SK-N-SH treated with all-trans-retinoic acid at 6 μM for 48 hours (cell line): ENCODE results near the gene THOP1.

Source experiments
- ATAC-seq: fragments of 200-7000 bp; cut with Tn5 transposase; 3 replicates; pipeline ENCODE4 v1.9.1; 2020; ENCODE audit warnings: mild to moderate bottlenecking, moderate library complexity
- ARNTL ChIP-seq: fragments of 450-650 bp; formaldehyde crosslinking; IDR thresholded peaks from 2 replicates; pipeline ENCODE4 v1.5.0; 2020; ENCODE audit warnings: low read depth, mild to moderate bottlenecking, moderate library complexity, borderline replicate concordance
- BACH2 ChIP-seq: fragments of 250-450 bp; sonication (Bioruptor Pico); IDR thresholded peaks from 2 replicates; pipeline ENCODE4 v1.9.0; 2021; ENCODE audit warnings: mild to moderate bottlenecking, borderline replicate concordance
- CSDC2 ChIP-seq: fragments of 250-450 bp; sonication (Bioruptor Pico); IDR thresholded peaks from 2 replicates; pipeline ENCODE4 v1.5.0; 2020; ENCODE audit warnings: mild to moderate bottlenecking, moderate library complexity
- ESRRG ChIP-seq: fragments of 250-450 bp; sonication (Bioruptor Pico); IDR thresholded peaks from 2 replicates; pipeline ENCODE4 v1.6.1; 2021; ENCODE audit warnings: mild to moderate bottlenecking
- GLIS3 ChIP-seq: fragments of 250-450 bp; sonication (Bioruptor Pico); IDR thresholded peaks from 2 replicates; pipeline ENCODE4 v1.5.0; 2020; ENCODE audit warnings: mild to moderate bottlenecking, moderate library complexity
- ISL1 ChIP-seq: fragments of 250-450 bp; sonication (Bioruptor Pico); IDR thresholded peaks from 2 replicates; pipeline ENCODE4 v2.1.2; 2022; ENCODE audit warnings: mild to moderate bottlenecking, moderate library complexity
- OSR1 ChIP-seq: fragments of 250-450 bp; sonication (Bioruptor Pico); IDR thresholded peaks from 2 replicates; pipeline ENCODE4 v1.8.0; 2022; ENCODE audit warnings: moderate library complexity, mild to moderate bottlenecking, inconsistent platforms
- PPARA ChIP-seq: fragments of 250-450 bp; sonication (Bioruptor Pico); IDR thresholded peaks from 2 replicates; pipeline ENCODE4 v1.5.0; 2020; ENCODE audit warnings: mild to moderate bottlenecking, borderline replicate concordance
- RARB ChIP-seq: fragments of 250-450 bp; sonication (Bioruptor Pico); IDR thresholded peaks from 2 replicates; pipeline ENCODE4 v1.8.0; 2021; ENCODE audit warnings: mild to moderate bottlenecking, moderate library complexity
- SNAI2 ChIP-seq: fragments of 250-450 bp; sonication (Bioruptor Pico); IDR thresholded peaks from 2 replicates; pipeline ENCODE4 v1.5.0; 2020; ENCODE audit warnings: mild to moderate bottlenecking, moderate library complexity
- TCF4 ChIP-seq: fragments of 250-450 bp; sonication (Bioruptor Pico); IDR thresholded peaks from 2 replicates; pipeline ENCODE4 v1.8.0; 2021; ENCODE audit warnings: mild to moderate bottlenecking, moderate library complexity, borderline replicate concordance
- TOX ChIP-seq: fragments of 250-450 bp; sonication (Bioruptor Pico); IDR thresholded peaks from 2 replicates; pipeline ENCODE4 v1.8.0; 2021; ENCODE audit warnings: mild to moderate bottlenecking, moderate library complexity, borderline replicate concordance
- ZC3H10 ChIP-seq: fragments of 250-450 bp; sonication (Bioruptor Pico); IDR thresholded peaks from 2 replicates; pipeline ENCODE4 v1.5.1; 2021; ENCODE audit warnings: mild to moderate bottlenecking, moderate library complexity
- ZFP3 ChIP-seq: fragments of 250-450 bp; sonication (Bioruptor Pico); IDR thresholded peaks from 2 replicates; pipeline ENCODE4 v1.5.0; 2020; ENCODE audit warnings: mild to moderate bottlenecking, moderate library complexity
- ZFP30 ChIP-seq: fragments of 450-650 bp; formaldehyde crosslinking; IDR thresholded peaks from 2 replicates; pipeline ENCODE4 v1.5.0; 2022; ENCODE audit warnings: mild to moderate bottlenecking, moderate library complexity
- ZNF565 ChIP-seq: fragments of 450-650 bp; formaldehyde crosslinking; conservative IDR thresholded peaks from 2 replicates; pipeline ENCODE4 v1.5.0; 2020; ENCODE audit warnings: low read depth, mild to moderate bottlenecking, moderate library complexity
- ZNF70 ChIP-seq: fragments of 450-650 bp; formaldehyde crosslinking; IDR thresholded peaks from 2 replicates; pipeline ENCODE4 v1.5.0; 2020; ENCODE audit warnings: mild to moderate bottlenecking, moderate library complexity
- ZNF8 ChIP-seq: fragments of 450-650 bp; formaldehyde crosslinking; IDR thresholded peaks from 2 replicates; pipeline ENCODE4 v1.5.0; 2020; ENCODE audit warnings: mild to moderate bottlenecking, moderate library complexity
- TF ChIP-seq, protein P1 (sequence below): fragments of 250-450 bp; sonication (Bioruptor Pico); IDR thresholded peaks from 2 replicates; pipeline ENCODE4 v1.5.1; 2021; ENCODE audit warnings: mild to moderate bottlenecking, moderate library complexity
- TF ChIP-seq, protein P2 (sequence below): fragments of 250-450 bp; sonication (Bioruptor Pico); IDR thresholded peaks from 2 replicates; pipeline ENCODE4 v1.5.0; 2020; ENCODE audit warnings: mild to moderate bottlenecking, moderate library complexity
- TF ChIP-seq, protein P3 (sequence below): fragments of 250-450 bp; sonication (Bioruptor Pico); IDR thresholded peaks from 2 replicates; pipeline ENCODE4 v1.5.1; 2020; ENCODE audit warnings: low read depth, mild to moderate bottlenecking, moderate library complexity
- TF ChIP-seq, protein P4 (sequence below): fragments of 250-450 bp; sonication (Bioruptor Pico); IDR thresholded peaks from 2 replicates; pipeline ENCODE4 v1.8.0; 2020; ENCODE audit warnings: mild to moderate bottlenecking, moderate library complexity, borderline replicate concordance
- TF ChIP-seq, protein P5 (sequence below): fragments of 250-450 bp; sonication (Bioruptor Pico); IDR thresholded peaks from 2 replicates; pipeline ENCODE4 v1.8.0; 2021; ENCODE audit warnings: low read depth, mild to moderate bottlenecking, moderate library complexity, borderline replicate concordance

Gene THOP1

DNA sequence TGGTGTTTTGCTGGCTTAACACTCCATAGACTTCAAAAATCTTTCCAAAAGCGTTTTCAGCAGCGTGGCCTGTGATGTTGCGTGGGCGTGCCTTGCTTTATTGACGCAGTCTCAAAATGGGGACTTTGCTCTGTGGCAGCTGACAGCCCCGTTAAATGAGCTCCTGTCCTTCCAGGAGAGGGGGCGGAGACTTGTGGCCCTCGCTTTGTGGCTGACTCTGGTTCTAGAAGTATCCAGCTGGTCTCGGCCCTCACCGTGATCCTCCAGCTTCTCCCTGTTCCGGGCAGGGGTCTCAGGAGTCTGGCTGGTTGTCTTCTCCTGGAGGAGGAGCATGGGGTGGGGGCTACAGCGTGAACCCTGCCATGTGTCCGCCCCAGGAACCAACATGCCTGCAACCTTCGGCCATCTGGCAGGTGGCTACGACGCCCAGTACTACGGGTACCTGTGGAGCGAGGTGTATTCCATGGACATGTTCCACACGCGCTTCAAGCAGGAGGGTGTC lies 26.0 kb downstream of the THOP1 start:
- TF ChIP-seq, protein P1, sequence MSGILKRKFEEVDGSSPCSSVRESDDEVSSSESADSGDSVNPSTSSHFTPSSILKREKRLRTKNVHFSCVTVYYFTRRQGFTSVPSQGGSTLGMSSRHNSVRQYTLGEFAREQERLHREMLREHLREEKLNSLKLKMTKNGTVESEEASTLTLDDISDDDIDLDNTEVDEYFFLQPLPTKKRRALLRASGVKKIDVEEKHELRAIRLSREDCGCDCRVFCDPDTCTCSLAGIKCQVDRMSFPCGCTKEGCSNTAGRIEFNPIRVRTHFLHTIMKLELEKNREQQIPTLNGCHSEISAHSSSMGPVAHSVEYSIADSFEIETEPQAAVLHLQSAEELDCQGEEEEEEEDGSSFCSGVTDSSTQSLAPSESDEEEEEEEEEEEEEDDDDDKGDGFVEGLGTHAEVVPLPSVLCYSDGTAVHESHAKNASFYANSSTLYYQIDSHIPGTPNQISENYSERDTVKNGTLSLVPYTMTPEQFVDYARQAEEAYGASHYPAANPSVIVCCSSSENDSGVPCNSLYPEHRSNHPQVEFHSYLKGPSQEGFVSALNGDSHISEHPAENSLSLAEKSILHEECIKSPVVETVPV (CRISPR knock-in tag): no peak
- TF ChIP-seq OSR1 (no peak), RARB (no peak), ZNF565 (CRISPR knock-in tag) (no peak), GLIS3 (CRISPR knock-in tag) (no peak), CSDC2 (CRISPR knock-in tag) (no peak), BACH2 (CRISPR knock-in tag) (no peak), ZFP30 (no peak), ZNF8 (no peak), ARNTL (CRISPR knock-in tag) (no peak), ZNF70 (CRISPR knock-in tag) (no peak)
- TF ChIP-seq, protein P2, sequence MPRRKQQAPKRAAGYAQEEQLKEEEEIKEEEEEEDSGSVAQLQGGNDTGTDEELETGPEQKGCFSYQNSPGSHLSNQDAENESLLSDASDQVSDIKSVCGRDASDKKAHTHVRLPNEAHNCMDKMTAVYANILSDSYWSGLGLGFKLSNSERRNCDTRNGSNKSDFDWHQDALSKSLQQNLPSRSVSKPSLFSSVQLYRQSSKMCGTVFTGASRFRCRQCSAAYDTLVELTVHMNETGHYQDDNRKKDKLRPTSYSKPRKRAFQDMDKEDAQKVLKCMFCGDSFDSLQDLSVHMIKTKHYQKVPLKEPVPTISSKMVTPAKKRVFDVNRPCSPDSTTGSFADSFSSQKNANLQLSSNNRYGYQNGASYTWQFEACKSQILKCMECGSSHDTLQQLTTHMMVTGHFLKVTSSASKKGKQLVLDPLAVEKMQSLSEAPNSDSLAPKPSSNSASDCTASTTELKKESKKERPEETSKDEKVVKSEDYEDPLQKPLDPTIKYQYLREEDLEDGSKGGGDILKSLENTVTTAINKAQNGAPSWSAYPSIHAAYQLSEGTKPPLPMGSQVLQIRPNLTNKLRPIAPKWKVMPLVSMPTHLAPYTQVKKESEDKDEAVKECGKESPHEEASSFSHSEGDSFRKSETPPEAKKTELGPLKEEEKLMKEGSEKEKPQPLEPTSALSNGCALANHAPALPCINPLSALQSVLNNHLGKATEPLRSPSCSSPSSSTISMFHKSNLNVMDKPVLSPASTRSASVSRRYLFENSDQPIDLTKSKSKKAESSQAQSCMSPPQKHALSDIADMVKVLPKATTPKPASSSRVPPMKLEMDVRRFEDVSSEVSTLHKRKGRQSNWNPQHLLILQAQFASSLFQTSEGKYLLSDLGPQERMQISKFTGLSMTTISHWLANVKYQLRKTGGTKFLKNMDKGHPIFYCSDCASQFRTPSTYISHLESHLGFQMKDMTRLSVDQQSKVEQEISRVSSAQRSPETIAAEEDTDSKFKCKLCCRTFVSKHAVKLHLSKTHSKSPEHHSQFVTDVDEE: no peak
- TF ChIP-seq, protein P3, sequence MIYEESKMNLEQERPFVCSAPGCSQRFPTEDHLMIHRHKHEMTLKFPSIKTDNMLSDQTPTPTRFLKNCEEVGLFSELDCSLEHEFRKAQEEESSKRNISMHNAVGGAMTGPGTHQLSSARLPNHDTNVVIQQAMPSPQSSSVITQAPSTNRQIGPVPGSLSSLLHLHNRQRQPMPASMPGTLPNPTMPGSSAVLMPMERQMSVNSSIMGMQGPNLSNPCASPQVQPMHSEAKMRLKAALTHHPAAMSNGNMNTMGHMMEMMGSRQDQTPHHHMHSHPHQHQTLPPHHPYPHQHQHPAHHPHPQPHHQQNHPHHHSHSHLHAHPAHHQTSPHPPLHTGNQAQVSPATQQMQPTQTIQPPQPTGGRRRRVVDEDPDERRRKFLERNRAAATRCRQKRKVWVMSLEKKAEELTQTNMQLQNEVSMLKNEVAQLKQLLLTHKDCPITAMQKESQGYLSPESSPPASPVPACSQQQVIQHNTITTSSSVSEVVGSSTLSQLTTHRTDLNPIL (CRISPR knock-in tag): no peak
- TF ChIP-seq, protein P4, sequence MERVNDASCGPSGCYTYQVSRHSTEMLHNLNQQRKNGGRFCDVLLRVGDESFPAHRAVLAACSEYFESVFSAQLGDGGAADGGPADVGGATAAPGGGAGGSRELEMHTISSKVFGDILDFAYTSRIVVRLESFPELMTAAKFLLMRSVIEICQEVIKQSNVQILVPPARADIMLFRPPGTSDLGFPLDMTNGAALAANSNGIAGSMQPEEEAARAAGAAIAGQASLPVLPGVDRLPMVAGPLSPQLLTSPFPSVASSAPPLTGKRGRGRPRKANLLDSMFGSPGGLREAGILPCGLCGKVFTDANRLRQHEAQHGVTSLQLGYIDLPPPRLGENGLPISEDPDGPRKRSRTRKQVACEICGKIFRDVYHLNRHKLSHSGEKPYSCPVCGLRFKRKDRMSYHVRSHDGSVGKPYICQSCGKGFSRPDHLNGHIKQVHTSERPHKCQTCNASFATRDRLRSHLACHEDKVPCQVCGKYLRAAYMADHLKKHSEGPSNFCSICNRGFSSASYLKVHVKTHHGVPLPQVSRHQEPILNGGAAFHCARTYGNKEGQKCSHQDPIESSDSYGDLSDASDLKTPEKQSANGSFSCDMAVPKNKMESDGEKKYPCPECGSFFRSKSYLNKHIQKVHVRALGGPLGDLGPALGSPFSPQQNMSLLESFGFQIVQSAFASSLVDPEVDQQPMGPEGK (CRISPR knock-in tag): no peak
- ATAC-seq: no peak

DNA sequence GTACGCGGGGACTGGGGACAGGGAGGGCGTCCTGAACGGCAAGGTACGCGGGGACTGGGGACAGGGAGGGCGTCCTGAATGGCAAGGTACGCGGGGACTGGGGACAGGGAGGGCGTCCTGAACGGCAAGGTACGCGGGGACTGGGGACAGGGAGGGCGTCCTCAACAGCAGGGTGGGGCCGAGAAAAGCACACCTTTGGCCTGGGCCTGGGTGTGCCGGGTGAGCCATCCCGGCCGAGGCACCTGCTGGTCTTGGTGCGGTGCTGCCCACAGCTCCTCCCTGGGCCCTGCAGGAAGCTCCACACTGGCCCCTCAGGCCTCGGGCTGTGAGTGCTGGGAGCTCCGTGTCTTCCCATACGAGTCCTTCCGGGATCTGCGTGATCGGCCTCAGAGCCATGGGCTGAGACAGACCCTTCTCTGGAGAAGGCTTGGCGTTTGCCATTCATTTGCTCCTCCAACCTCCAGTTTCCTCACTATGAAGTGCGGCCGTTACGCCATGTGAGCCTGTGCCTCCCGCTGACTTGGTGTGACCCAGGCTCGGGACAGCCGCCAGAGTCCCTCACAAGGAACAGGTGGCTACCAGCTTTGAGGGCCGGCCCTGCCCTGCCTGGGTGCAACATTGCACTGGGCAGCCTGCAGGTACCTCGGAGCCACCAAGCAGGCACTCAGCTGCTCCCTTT lies 26.6 kb downstream of the THOP1 start:
- no peak for ATAC-seq
- TF ChIP-seq ARNTL (CRISPR knock-in tag): no peak
- no peak for TF ChIP-seq OSR1
- no peak for TF ChIP-seq ZFP30
- TF ChIP-seq, protein P3 (CRISPR knock-in tag): no peak
- TF ChIP-seq ISL1: no peak
- no peak for TF ChIP-seq ESRRG
- TF ChIP-seq BACH2 (CRISPR knock-in tag): no peak
- no peak for TF ChIP-seq ZNF565 (CRISPR knock-in tag)
- TF ChIP-seq, protein P5, sequence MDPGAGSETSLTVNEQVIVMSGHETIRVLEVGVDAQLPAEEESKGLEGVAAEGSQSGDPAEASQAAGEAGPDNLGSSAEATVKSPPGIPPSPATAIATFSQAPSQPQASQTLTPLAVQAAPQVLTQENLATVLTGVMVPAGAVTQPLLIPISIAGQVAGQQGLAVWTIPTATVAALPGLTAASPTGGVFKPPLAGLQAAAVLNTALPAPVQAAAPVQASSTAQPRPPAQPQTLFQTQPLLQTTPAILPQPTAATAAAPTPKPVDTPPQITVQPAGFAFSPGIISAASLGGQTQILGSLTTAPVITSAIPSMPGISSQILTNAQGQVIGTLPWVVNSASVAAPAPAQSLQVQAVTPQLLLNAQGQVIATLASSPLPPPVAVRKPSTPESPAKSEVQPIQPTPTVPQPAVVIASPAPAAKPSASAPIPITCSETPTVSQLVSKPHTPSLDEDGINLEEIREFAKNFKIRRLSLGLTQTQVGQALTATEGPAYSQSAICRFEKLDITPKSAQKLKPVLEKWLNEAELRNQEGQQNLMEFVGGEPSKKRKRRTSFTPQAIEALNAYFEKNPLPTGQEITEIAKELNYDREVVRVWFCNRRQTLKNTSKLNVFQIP (CRISPR knock-in tag): no peak
- no peak for TF ChIP-seq RARB
- TF ChIP-seq, protein P2: no peak
- no peak for TF ChIP-seq ZFP3
- TF ChIP-seq, protein P4 (CRISPR knock-in tag): no peak
- TF ChIP-seq ZNF70 (CRISPR knock-in tag): no peak
- TF ChIP-seq SNAI2 (CRISPR knock-in tag): no peak
- TF ChIP-seq PPARA (CRISPR knock-in tag): no peak
- TF ChIP-seq TCF4: no peak
- TF ChIP-seq ZC3H10 (CRISPR knock-in tag): no peak
- no peak for TF ChIP-seq TOX (CRISPR knock-in tag)
